Measurements from ENCODE around the gene PELI3.
A peak's percentile ranks its signal among the peaks of the same experiment; 100 is the strongest.

GRCh38 chr11:66418168-66418985 lies 48.3 kb upstream of the PELI3 start:
- TF ChIP-seq CTCF (IDR thresholded peaks at IDR 0.05; ENCODE audit: poor library complexity, severe bottlenecking): peak; percentile 76
- peak; percentile 35 for TF ChIP-seq RAD21 (conservative IDR thresholded peaks at IDR 0.05)
- TF ChIP-seq EZH2 (IDR thresholded peaks at IDR 0.05; ENCODE audit: borderline replicate concordance, insufficient read depth, low read length, poor library complexity, severe bottlenecking): no peak
